Endothelial cell of umbilical vein (primary cell): Measurements from ENCODE around the gene PDE6B. TPM values are rescaled to one million over a fixed set of nuclear protein-coding genes. Genes with fewer than 3 reads are reported as not detected.

Experiments
- BruUV-seq: library from RNA; stranded (reverse); fragments of 400-500 nt; replicated peaks from 2 replicates; lab custom pipeline; 2021; lab: Mats Ljungman, UMichigan
- CTCF ChIA-PET: fragments of 300-600, 350-600 bp; sonication (Branson Sonifier 250); formaldehyde crosslinking; loops from one replicate; lab custom pipeline; 2021; ENCODE audit warnings: antibody characterized with exemption, inconsistent platforms; lab: Charles Lee
- POLR2A ChIA-PET: fragments of 300-600, 350-600 bp; sonication (Branson Sonifier 250); formaldehyde crosslinking; loops from one replicate; lab custom pipeline; 2021; ENCODE audit warnings: antibody characterized with exemption, inconsistent platforms; lab: Charles Lee
- DNase-seq: peaks from one replicate; pipeline ENCODE4 v3.0.0-alpha.2; 2011; ENCODE audit warnings: low read depth, low spot score
- FAIRE-seq: peaks from 2 replicates; lab custom pipeline; 2011; peaks lifted over from hg19 to GRCh38; lab: Jason Lieb, UNC
- H2AFZ ChIP-seq: 2 replicates; pipeline ENCODE4 v1.6.0; 2012; ENCODE audit warnings: low read depth, low read length, control low read depth, inconsistent platforms
- H3K27ac ChIP-seq: 2 replicates; pipeline ENCODE4 v1.5.1; 2011; ENCODE audit warnings: low read depth, mild to moderate bottlenecking, control low read depth, low read length, moderate library complexity; ENCODE audit not compliant: insufficient read depth
- H3K27me3 ChIP-seq, 2 experiments: 2 replicates each; pipeline versions ENCODE4 v1.6.0 to v1.6.1; 2011; ENCODE audit warnings: low read length in 2 of 2, mixed read lengths in 1 of 2; ENCODE audit not compliant: control insufficient read depth in 2 of 2, insufficient read depth in 2 of 2
- H3K36me3 ChIP-seq, 2 experiments: 2 replicates in 1 of 2; 3 replicates in 1 of 2; pipeline ENCODE4 v1.5.1; 2011; ENCODE audit warnings: low read length in 2 of 2, mild to moderate bottlenecking in 1 of 2, moderate library complexity in 1 of 2; ENCODE audit not compliant: control insufficient read depth in 2 of 2, insufficient read depth in 2 of 2; ENCODE audit errors: extremely low read depth in 1 of 2
- H3K4me1 ChIP-seq: 3 replicates; pipeline ENCODE4 v1.5.1; 2011; ENCODE audit warnings: mild to moderate bottlenecking, low read length; ENCODE audit not compliant: control insufficient read depth, insufficient read depth; ENCODE audit errors: extremely low read depth
- H3K4me2 ChIP-seq: 2 replicates; pipeline ENCODE4 v1.6.1; 2011; ENCODE audit warnings: low read length, control low read depth, mixed read lengths; ENCODE audit not compliant: insufficient read depth
- H3K4me3 ChIP-seq, 3 experiments: fragments of 200-600 bp in 1 of 3; sonication (generic), shearing (Covaris generic) in 1 of 3; replicated peaks in 1 of 3; 2 replicates each; pipeline ENCODE4 v1.5.1; 2011 to 2016; ENCODE audit warnings: control low read depth in 3 of 3, low read length in 3 of 3, mild to moderate bottlenecking in 2 of 3, inconsistent platforms in 1 of 3, low read depth in 1 of 3, moderate library complexity in 1 of 3; ENCODE audit not compliant: insufficient read depth in 1 of 3
- H3K79me2 ChIP-seq: 2 replicates; pipeline ENCODE4 v1.6.0; 2012; ENCODE audit warnings: low read length, inconsistent platforms; ENCODE audit not compliant: control insufficient read depth, insufficient read depth
- H3K9ac ChIP-seq: replicated peaks from 2 replicates; pipeline ENCODE3; 2011; ENCODE audit warnings: low read length, control low read depth; ENCODE audit not compliant: insufficient read depth; ENCODE audit errors: extremely low read depth
- H3K9me1 ChIP-seq: replicated peaks from 3 replicates; pipeline ENCODE4 v1.6.0; 2011; ENCODE audit warnings: mild to moderate bottlenecking, low read length; ENCODE audit not compliant: control insufficient read depth, insufficient read depth; ENCODE audit errors: extremely low read depth
- H3K9me3 ChIP-seq: replicated peaks from 2 replicates; pipeline ENCODE4 v1.5.1; 2012; ENCODE audit warnings: low read length, inconsistent platforms; ENCODE audit not compliant: control insufficient read depth, insufficient read depth
- H4K20me1 ChIP-seq: replicated peaks from 2 replicates; pipeline ENCODE3; 2011; ENCODE audit warnings: mild to moderate bottlenecking, low read length; ENCODE audit not compliant: control insufficient read depth, insufficient read depth; ENCODE audit errors: extremely low read depth
- EZH2 ChIP-seq: IDR thresholded peaks from 2 replicates; pipeline ENCODE4 v1.6.1; 2012; ENCODE audit warnings: borderline replicate concordance, low read depth, mild to moderate bottlenecking, moderate library complexity, low read length, inconsistent platforms; ENCODE audit not compliant: severe bottlenecking
- FOS ChIP-seq: IDR thresholded peaks from 2 replicates; pipeline ENCODE4 v1.6.1; 2011; ENCODE audit warnings: mild to moderate bottlenecking, low read length, moderate library complexity, borderline replicate concordance; ENCODE audit not compliant: insufficient read depth
- GATA2 ChIP-seq: IDR thresholded peaks from 2 replicates; pipeline ENCODE4 v1.7.0; 2011; ENCODE audit warnings: low read depth, mild to moderate bottlenecking, moderate library complexity, mixed read lengths, low read length; ENCODE audit not compliant: insufficient read length, insufficient read depth
- JUN ChIP-seq: IDR thresholded peaks from 2 replicates; pipeline ENCODE4 v1.6.1; 2011; ENCODE audit warnings: borderline replicate concordance, low read depth; ENCODE audit not compliant: insufficient read length, insufficient read depth
- MYC ChIP-seq: IDR thresholded peaks from one replicate; pipeline ENCODE4 v1.6.1; 2011; ENCODE audit warnings: mild to moderate bottlenecking, low read depth, low read length
- POLR2A ChIP-seq: IDR thresholded peaks from 2 replicates; pipeline ENCODE4 v1.6.1; 2012; ENCODE audit warnings: low read depth, mild to moderate bottlenecking, control low read depth, low read length
- POLR2AphosphoS5 ChIP-seq: IDR thresholded peaks from 2 replicates; pipeline ENCODE4 v1.6.1; 2012; ENCODE audit warnings: low read depth, mild to moderate bottlenecking, control low read depth, low read length, moderate library complexity; ENCODE audit not compliant: insufficient read depth
- dilution Hi-C: fragments of 300-500 bp; cut with MboI; formaldehyde crosslinking; loops from one replicate; pipeline ENCODE4 v1.15.0; 2019; ENCODE audit warnings: low sequenced_read_pairs; ENCODE audit not compliant: extremely low pct_ligation_motif_present
- intact Hi-C: fragments of 100-400 bp; cut with micrococcal nuclease; formaldehyde crosslinking; loops from one replicate; pipeline ENCODE4 v1.10.0; 2022
- polyA plus RNA-seq, 4 experiments: library from polyadenylated mRNA; depleted of rRNA in 3 of 4; stranded (reverse) in 3 of 4; unstranded in 1 of 4; fragments of >200 nt; gene quantifications; 2 replicates each; pipeline versions ENCODE4 v1.2.1 to v1.2.3, GENCODE V29; 2011 to 2012; ENCODE audit warnings: missing spikeins in 1 of 4
- total RNA-seq: library from RNA; stranded (reverse); gene quantifications from 2 replicates; pipeline ENCODE4 v1.2.3, GENCODE V29; 2021
- TF ChIP-seq, protein P1 (sequence below), 2 donors: IDR thresholded peaks; 1 replicate in 1 of 2; 2 replicates in 1 of 2; pipeline ENCODE4 v1.5.1; 2011; ENCODE audit warnings: low read length in 2 of 2, mild to moderate bottlenecking in 2 of 2, moderate library complexity in 2 of 2, control low read depth in 1 of 2, inconsistent platforms in 1 of 2, low read depth in 1 of 2; ENCODE audit not compliant: insufficient read depth in 1 of 2; ENCODE audit errors: extremely low read depth in 1 of 2
- TF ChIP-seq, protein P2 (sequence below): IDR thresholded peaks from 2 replicates; pipeline ENCODE4 v1.6.1; 2011; ENCODE audit not compliant: insufficient read depth, insufficient read length

PDE6B gene
- total and polyA plus RNA-seq, 2 donors (not counting 3 experiments of a cell fraction or from before 2014, with no cell fraction given): 0.77 to 1.8 TPM

DNA sequence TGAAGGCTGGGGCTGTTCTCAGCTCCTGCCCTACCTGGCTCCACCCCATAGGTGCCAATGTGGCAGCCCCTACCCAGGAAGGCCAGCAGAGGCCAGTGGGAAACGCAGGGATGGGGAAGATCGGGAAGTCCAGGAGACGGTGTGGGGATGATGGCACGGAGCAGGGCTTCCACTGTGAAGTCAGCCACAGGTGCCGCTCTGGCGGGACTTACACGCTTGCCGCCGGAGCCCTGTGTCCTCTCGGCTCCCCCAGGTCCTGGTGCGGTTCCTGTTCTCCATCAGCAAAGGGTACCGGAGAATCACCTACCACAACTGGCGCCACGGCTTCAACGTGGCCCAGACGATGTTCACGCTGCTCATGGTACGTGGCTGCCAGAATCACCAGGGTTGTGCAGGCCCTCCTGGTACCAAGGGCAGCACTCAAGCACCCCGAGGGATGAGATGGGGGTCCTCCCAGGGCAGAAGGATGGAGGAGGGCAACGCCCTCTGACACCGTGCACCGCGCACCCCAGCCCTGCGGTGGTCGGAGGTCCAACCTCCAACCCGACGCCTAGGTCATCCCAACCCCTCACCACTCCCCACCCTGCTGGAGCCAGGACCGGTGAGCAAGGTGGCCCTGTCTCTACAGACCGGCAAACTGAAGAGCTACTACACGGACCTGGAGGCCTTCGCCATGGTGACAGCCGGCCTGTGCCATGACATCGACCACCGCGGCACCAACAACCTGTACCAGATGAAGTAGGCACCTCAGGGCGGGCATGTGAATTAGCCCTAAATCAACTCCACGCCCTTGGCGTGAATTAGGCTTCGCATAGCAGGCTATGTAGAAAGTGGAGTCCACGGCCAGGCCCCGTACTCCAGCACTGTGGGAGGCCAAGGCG is 36.7 kb downstream of the PDE6B start:
- no peak for DNase-seq
- no peak overlapping the region for H3K4me2 ChIP-seq
- intact Hi-C loops: no loop called here
- no peaks in the 10 kb centered on the region for H3K9me3 ChIP-seq
- no peak overlapping the region for H3K9ac ChIP-seq
- no peak overlapping the region for H3K27ac ChIP-seq
- dilution Hi-C loops: no loop called here
- no peak overlapping the region for H2AFZ ChIP-seq
- BruUV-seq: no TSS peak
- POLR2A ChIA-PET: no interaction called here
- no peaks in the 10 kb centered on the region for H3K9me1 ChIP-seq
- FAIRE-seq: no peak
- H3K36me3 ChIP-seq: no peaks in the 10 kb centered on the region
- peaks cover 0 to 5% of the 10 kb centered on the region in 2 experiments for H3K27me3 ChIP-seq
- no peak for TF ChIP-seq EZH2
- no peak for TF ChIP-seq MYC
- TF ChIP-seq, protein P1, sequence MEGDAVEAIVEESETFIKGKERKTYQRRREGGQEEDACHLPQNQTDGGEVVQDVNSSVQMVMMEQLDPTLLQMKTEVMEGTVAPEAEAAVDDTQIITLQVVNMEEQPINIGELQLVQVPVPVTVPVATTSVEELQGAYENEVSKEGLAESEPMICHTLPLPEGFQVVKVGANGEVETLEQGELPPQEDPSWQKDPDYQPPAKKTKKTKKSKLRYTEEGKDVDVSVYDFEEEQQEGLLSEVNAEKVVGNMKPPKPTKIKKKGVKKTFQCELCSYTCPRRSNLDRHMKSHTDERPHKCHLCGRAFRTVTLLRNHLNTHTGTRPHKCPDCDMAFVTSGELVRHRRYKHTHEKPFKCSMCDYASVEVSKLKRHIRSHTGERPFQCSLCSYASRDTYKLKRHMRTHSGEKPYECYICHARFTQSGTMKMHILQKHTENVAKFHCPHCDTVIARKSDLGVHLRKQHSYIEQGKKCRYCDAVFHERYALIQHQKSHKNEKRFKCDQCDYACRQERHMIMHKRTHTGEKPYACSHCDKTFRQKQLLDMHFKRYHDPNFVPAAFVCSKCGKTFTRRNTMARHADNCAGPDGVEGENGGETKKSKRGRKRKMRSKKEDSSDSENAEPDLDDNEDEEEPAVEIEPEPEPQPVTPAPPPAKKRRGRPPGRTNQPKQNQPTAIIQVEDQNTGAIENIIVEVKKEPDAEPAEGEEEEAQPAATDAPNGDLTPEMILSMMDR (IDR thresholded peaks at IDR 0.05; ENCODE audit: extremely low read depth in 1 of 2, insufficient read depth in 1 of 2, low read depth in 1 of 2, low read length in 2 of 2): no peak
- no peak for TF ChIP-seq GATA2
- TF ChIP-seq, protein P2, sequence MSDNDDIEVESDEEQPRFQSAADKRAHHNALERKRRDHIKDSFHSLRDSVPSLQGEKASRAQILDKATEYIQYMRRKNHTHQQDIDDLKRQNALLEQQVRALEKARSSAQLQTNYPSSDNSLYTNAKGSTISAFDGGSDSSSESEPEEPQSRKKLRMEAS: no peak
- TF ChIP-seq POLR2AphosphoS5: no peak
- no peak for TF ChIP-seq FOS
- TF ChIP-seq JUN: no peak
- no peak for TF ChIP-seq POLR2A
- no peaks in the 10 kb centered on the region for H3K4me1 ChIP-seq
- H3K79me2 ChIP-seq: no peaks in the 10 kb centered on the region
- CTCF ChIA-PET: no interaction called here
- no peaks in the 10 kb centered on the region for H4K20me1 ChIP-seq
- H3K4me3 ChIP-seq: no peak overlapping the region
